Measurements from ENCODE around the gene NUDT8. TPM values are rescaled to one million over a fixed set of nuclear protein-coding genes. Genes with fewer than 3 reads are reported as not detected.
"Not testable (repeated sequence)": the region's sequence is repeated elsewhere in the genome, so short reads cannot be mapped to it uniquely, and the experiment has no call there.

NUDT8 gene
- total RNA-seq, 1 donor: 4.7 TPM

DNA sequence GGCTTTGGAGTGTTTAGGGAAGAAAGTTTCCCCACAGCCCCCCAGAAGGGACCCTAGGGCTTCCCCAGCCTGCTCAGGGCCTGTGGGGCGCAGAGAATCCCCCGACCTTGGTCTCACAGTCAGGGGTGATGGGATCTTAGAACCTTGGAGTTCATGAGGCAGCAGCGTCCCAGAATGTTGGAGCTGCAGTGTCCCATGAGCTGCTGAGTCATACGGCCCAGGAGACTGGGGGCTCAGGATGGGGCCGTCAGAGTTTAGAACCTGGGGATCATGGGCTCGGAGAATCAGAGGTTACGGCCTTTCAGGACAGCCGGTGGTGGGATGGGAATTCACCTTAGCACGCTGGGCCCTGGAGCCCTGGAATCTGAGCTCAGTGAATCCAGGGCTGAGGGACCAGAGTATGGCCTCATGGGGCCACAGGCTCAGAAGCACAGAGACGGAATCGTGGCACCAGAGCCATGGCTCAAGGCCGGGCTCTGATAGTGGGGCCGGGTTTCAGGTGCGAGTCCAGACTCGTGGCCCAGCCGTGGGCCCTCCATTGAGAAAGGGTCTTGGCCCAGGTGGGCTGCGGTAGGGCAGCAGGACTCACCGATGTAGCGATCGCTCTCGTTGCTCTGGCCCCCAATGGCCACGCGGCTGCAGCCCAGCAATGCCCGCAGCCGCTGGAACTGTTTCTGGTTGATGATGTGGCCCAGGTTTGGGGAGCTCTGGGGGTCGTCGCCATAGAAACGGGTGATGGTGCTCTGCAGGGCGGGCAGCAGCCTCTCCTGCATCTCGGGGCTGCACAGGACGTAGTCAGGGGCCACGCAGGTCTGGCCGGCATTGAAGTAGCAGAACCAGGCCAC, 35.2 kb upstream of the NUDT8 start:
- TF ChIP-seq, protein P1, sequence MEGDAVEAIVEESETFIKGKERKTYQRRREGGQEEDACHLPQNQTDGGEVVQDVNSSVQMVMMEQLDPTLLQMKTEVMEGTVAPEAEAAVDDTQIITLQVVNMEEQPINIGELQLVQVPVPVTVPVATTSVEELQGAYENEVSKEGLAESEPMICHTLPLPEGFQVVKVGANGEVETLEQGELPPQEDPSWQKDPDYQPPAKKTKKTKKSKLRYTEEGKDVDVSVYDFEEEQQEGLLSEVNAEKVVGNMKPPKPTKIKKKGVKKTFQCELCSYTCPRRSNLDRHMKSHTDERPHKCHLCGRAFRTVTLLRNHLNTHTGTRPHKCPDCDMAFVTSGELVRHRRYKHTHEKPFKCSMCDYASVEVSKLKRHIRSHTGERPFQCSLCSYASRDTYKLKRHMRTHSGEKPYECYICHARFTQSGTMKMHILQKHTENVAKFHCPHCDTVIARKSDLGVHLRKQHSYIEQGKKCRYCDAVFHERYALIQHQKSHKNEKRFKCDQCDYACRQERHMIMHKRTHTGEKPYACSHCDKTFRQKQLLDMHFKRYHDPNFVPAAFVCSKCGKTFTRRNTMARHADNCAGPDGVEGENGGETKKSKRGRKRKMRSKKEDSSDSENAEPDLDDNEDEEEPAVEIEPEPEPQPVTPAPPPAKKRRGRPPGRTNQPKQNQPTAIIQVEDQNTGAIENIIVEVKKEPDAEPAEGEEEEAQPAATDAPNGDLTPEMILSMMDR (IDR thresholded peaks at IDR 0.05; ENCODE audit: insufficient read depth, low read depth, low read length): no peak
- no peak overlapping the region for H3K4me3 ChIP-seq (ENCODE audit: low read depth, low read length)
- no peak for DNase-seq (ENCODE audit: low read depth)

DNA sequence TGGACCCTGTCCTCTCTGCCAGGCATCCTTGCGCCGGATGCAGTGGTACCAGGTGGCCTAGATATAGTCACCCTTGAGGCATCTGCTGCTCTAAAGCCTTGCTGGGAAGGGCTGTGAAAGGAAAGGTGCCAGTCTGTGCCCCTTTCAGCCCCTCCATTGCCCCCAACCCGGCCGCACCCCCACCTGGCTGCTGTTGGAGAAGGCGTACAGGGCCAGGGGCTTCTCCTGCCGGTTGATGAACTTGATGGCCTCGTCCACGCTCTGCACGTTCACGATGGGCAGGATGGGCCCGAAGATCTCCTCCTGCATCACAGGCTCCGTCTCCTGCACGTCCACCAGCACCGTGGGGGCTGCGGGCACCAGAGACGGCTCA, 34.5 kb upstream of the NUDT8 start:
- DNase-seq (ENCODE audit: low read depth): no peak
- TF ChIP-seq, protein P1 (IDR thresholded peaks at IDR 0.05; ENCODE audit: insufficient read depth, low read depth, low read length): no peak
- no peak overlapping the region for H3K4me3 ChIP-seq (ENCODE audit: low read depth, low read length)

DNA sequence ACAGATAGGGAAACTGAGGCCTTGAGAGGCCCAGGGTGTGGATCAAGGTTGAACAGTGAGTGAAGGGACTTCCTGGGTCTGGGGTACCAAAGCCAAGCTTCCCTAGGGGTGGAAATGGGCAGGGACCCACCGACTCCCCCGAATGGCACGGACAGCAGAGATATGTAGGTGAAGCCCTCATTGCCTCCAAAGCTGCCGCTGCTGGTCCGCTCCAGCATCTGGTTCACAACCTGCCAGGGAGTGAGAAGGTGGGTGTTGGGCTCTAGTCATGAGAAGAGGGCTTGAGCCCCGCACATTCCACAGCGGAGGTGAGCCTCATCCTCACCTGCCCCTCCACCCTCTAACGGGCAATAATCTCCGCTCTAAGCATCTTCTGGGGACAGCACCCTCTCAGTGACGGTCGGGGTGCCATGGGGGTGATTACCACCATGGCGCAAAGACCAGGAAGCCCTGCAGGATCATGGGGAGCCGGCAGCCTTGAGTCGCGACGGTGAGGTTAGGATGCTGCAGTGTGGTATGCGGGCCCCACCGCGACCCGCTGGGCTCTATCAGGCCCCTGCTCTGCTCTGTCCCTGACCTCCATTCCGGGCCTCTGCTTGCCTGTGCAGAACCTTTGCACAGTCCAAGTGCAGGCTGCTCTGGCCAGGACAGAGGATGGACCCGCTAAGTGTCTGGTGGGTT, 33.9 kb upstream of the NUDT8 start:
- TF ChIP-seq, protein P1 (IDR thresholded peaks at IDR 0.05; ENCODE audit: insufficient read depth, low read depth, low read length): no peak
- no peak for DNase-seq (ENCODE audit: low read depth)
- H3K4me3 ChIP-seq (ENCODE audit: low read depth, low read length): no peak overlapping the region

DNA sequence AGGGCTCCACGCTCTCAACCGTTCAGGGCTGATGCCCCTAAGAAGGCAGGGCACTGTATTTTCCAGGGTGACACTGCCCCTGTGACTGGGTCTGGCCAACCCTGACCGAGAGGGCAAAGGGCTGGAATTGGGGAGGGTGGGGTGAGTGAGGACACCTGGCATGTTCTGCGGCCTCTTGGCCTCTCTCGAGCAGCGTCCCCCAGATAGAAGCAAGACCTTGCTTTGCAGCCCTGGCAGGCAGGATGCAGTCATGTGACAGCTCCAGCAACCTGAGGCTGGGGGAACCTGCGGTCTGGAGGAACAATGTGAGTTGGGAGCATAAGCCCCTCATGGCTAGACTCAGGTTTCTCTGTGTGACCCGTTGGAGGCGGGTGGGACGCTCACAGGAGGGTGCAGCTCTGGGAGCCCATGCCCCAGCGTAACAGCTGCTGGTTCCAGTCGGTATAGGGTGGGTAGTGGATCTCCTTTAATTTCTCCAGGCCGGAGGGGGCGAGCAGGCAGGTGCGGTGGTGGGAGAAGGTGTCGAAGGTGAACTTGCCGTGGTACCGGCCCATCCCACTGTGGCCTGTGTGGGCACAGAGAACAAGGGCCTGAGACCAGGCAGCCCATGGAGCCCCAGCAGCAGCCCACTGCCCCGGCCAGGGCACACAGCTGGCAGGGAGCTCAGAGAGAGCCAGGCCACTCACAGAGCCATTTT, 33.2 kb upstream of the NUDT8 start:
- H3K4me3 ChIP-seq (ENCODE audit: low read depth, low read length): no peak overlapping the region
- TF ChIP-seq, protein P1 (IDR thresholded peaks at IDR 0.05; ENCODE audit: insufficient read depth, low read depth, low read length): no peak
- no peak for DNase-seq (ENCODE audit: low read depth)

DNA sequence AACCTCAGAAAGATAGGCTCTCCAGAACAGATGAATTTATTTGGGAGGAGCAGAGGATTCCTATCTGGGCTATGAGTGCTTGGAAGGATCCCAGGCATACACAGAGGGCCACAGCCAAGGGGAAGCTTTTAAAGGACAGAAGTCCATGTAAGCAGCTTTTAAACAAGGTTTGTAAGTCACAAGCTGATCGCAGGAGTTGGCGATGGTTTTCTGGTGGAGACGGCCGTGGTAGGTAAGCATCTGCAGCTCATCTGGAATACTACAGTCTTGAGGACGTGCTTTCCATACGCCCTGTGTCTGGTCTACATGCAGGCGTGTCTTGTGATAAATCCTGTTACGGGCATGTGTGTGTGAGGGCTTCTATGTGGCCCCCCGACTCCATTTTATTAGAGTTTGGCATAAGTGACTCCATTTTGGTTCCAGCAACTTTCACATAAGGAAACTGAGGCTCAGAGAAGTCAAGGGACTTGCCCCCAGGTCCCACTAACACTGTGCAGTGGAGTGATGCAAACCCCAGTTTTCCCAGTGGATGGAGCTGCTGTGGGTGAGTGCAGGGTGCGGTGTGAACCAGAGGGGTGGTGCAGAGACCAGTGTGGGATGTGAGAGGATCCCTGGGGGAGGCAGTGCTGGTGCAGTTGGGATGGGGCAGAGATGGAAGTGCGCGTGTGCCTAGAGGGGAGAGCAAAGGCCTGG, 32.6 kb upstream of the NUDT8 start:
- no peak for DNase-seq (ENCODE audit: low read depth)
- no peak overlapping the region for H3K4me3 ChIP-seq (ENCODE audit: low read depth, low read length)
- TF ChIP-seq, protein P1 (IDR thresholded peaks at IDR 0.05; ENCODE audit: insufficient read depth, low read depth, low read length): no peak

DNA sequence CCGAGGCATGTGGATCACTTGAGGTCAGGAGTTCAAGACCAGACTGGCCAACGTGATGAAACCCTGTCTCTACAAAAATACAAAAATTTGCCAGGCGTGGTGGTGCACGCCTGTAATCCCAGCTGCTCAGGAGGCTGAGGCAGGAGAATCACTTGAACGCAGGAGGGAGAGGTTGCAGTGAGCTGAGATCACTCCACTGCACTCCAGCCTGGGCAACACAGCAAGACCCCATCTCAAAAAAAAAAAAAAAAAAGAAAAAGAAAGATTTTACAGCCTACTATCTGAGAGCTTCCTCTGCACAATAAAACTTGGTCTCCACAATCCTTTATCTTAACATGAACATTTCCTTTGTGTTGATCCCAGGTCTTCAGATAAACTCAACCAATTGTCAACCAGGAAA, 31.0 kb upstream of the NUDT8 start:
- not testable (repeated sequence) for H3K4me3 ChIP-seq (ENCODE audit: low read depth, low read length); DNase-seq (ENCODE audit: low read depth)

DNA sequence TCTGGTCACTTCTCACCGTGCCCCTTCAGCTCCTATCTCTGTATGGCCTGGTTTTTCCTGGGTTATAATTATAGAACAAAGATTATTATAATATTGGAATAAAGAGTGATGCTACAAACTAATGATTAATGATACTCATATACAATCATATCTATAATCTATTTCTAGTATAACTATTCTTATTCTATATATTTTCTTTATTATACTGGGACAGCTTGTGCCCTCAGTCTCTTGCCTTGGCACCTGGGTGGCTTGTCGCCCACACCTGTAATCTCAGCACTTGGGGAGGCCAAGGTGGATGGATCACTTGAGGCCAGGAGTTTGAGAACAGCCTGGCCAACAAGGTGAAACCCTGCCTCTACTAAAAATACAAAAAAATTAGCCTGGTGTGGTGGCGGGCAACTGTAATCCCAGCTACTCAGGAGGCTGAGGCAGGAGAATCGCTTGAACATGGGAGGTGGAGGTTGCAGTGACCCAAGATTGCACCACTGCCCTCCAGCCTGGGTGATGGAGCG, 30.0 kb upstream of the NUDT8 start:
- H3K4me3 ChIP-seq (ENCODE audit: low read depth, low read length); DNase-seq (ENCODE audit: low read depth): not testable (repeated sequence)

Data from fibroblast of villous mesenchyme (primary cell).